GM19025 (cell line): ENCODE results near the gene ATP7B.
"Not testable (repeated sequence)": the region's sequence is repeated elsewhere in the genome, so short reads cannot be mapped to it uniquely, and the experiment has no call there.

Source experiments
- ATAC-seq: cut with Tn5 transposase; IDR thresholded peaks from one replicate; pipeline ENCODE4 v1.9.1; 2021; ENCODE audit warnings: mild to moderate bottlenecking, low read depth, moderate library complexity; ENCODE audit not compliant: unreplicated experiment

Gene ATP7B

DNA sequence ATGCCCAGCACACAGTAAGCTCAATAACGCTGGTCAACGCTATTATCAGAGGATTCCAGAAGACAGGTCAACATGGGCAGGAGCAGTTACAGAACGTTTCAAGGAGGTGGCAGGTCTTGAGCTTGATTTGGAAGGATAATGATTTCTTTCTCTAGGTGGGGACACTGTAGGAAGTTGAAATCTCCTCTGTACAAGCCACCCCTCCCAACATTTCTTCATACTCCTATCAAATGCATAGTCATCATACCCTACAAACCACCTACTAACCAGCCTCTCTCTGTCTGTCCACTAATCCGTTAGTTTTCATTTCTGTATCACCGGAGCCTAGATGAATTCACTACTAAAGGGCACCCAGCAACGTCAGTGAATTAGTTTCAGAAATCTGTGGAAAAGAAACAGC, 1.3 kb downstream of the ATP7B start:
- ATAC-seq: no peak

DNA sequence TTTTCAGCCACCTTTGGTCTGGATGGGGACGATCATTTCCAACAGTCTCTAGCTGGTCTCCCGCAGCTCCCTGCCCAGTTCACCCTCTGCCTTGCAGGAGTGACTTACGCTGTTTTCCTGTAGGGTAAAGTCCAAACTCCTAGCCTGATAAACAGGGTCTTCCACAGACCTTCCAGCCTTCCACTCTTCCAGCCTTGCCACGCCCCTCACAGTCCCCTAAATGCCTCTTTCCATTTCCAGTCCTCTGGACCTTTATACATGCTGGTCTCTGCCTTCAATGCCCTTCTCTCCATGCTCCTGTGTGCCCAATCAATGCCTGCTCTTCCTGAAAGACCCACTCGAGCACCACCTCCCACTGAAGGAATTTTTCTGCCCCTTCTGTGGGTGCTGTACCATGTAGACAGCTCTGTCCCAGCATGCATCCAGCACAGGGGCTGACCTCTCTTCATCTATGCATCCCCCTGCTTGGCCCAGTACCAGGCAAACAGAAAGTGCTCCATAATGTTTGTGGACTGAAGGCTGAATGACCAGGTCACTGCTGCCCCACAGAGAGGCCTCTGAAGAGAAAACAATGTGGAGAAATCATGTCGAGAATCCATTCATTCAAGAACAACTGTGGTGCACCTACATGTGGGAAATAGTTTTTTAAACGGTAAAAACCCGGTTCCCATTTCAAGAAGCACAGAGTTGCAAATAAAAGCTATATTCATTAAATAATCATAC, 4.6 kb downstream of the ATP7B start:
- no peak for ATAC-seq

DNA sequence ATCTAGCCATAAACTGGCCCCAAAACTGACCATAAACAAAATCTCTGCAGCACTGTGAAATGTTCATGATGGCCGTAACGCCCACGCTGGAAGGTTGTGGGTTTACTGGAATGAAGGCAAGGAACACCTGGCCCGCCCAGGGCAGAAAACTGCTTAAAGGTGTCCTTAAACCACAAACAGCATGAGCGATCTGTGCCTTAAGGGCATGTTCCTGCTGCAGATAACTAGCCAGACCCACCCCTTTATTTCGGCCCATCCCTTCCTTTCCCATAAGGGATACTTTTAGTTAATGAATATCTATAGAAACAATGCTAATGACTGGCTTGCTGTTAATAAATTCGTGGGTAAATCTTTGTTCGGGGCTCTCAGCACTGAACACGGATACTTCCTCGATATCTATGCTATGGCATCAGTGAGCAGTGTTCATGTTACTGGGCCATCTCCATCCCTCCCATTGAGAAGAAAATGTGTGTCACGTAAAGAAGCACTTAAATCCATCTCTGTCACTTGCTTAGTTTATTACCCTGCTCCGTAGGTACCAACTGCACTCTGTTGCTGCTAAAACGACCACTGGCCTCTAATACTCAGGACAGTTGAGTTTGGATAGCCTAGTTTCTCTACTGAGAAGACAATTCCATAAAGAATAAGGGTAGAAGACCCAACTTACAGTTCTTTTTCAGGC, 5.3 kb downstream of the ATP7B start:
- ATAC-seq: no peak

DNA sequence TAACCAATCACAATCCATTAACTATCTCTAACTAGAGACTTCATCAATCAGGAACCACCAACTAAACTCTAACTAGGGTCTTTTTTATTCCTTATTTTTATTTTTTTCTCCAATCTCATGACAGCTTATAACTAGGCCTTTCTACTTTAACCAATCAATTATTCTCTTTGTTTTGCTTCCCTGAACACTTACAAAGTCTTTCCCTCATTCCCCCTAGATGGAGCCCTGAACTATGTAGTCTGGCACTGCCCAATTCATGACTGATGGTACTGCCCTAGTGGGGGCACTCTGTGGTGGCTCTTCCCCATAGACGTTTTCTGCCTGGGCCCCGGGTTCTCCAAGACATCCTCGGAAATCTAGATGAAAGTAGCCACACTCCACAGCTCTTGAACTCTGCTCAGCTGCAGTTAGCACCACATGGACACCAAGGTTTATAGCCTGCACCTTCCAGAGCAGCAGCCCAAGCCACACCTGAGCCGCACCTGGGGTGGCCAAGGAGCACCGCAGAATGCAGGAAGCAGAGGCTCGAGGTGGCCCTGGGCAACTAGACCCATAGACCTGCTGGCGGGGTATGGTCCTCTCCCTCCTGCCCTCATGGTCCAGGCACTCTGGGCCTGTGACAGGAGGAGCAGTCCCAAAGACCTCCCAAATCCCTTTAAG, 6.6 kb downstream of the ATP7B start:
- no peak for ATAC-seq

DNA sequence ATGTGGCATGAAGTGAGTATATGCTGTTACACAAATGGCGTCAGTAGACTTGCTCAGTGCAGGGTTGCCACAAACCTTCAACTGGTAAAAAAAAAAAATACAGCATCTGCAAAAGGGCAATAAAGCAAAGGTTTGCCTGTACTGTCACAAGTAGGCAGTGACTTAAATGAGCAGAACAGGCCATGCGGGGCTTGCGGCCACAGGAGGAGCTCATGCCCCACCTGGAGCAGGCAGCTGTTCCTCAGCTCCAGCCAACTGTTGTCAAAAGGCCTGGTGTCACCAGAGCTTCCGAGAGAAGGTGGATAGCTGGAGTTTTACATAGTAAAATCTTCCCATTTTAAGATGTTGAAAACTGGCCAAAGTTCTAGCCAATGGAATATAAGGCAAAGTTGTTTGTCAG, 7.7 kb downstream of the ATP7B start:
- no peak for ATAC-seq

DNA sequence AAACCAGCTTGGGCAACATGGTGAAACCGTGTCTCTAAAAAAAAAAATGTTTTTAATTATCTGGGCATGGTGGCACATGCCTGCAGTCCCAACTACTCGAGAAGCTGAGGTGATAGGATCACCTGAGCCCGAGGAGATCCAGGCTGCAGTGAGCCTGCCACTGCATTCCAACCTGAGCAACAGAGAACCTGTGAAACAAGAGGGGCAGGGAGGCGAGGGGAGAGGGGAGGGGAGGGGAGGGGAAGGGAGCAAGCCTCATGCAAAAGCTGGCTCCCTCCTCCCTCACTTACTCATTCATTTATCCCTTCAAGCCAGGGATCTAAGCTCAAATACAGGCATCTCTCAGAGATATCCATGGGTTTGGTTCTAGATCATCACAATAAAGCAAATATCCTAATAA, 8.9 kb downstream of the ATP7B start:
- no peak for ATAC-seq

DNA sequence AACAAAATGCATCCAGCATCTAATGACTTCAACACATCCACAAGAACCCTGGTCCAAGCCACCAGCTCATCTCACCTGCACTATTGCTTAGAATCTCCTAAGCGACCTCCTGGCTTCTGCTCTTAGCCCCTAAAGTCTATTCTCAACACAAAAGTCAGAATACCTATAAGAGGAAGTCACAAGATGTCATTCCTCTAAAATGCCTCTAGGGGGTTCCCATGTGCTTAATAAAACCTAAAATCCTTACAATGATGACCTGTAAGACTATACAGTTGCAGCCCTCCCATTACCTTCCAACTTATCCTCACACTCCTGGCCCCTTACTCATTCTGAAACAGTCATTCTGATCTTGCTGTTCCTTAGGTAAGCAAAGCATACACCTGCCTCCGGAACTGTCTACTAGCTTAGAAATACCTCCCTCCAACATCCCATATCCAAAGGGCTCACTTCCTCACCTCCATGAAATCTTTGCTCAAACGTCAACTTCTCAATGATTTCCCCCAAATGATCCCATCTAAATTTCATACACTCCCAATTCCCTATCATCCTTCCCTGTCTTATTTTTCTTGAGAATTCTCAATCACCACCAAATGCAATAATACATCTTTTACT, 10.0 kb downstream of the ATP7B start:
- ATAC-seq: no peak

DNA sequence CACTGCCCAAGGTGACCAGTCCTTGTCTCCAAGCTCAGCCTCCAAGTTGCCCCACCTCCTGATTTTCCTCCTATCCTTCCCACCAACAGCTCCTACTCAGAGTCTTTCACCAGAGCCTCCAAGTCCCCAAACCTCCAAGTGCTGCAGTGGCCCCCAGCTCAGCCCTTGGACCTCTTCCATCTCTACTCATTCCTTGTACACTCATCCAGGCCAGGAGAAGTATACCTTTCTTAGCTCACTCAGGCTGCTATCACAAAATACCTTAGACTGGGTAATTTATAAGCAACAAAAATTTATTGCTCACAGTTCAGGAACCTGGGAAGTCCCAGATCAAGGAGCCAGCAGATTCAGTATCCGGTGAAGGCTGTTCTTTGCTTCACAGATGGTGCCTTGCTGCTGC, 11.3 kb downstream of the ATP7B start:
- no peak for ATAC-seq

DNA sequence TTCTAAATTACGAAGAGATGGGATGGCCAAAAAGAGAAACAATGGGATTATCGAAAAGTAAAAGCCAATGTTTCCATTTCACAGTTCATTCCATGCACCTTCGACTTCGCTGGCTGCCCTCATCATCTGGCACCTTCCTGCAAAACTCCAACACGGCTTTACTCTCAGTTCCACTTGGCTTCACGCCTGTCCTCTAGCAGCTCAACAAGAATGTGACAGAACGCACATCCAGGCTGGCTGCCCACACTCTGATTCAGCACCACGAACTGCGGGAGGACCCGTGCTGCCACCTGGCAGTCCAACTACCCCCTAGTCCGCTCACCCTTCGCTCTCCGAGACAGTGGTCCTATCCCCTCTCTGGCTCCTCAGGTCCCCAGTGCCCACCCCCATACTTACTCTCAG, 11.7 kb downstream of the ATP7B start:
- no peak for ATAC-seq

DNA sequence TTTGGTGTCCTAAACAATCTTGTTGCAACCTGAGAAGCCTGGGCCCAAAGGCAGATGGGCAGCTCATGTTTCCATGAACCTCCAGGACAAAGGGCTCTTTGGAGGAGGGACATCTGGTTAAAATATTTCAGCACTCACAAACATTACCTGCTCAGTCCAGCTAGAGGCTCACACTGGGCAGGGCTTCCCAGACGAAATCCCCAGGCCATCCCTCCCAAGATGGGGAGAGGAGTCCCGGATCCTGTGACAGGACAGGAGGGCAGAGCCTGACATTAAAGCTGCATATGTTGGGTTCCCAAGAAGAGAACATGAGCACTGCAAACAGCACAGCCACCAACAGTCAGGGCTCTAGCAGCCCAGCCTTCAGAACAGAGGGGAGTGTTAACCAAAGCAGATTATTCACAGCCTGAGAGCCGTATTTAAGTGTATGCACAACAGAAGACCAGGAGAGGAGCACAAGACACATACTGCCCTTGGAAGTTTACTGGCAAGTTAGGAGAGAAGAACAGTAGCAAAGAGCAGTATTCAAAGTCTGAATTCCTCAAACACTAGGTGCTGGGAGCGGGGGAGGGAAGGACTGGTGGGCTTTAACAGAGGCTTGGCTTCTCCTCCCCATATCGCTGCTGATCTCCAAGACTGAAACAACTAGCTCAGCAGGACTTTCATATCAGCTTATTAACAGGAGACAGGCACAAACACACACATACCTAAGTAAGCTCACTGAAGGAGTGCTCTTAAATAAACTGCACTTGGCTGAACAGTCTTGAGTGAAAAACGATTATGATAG, 12.3 kb downstream of the ATP7B start:
- no peak for ATAC-seq

DNA sequence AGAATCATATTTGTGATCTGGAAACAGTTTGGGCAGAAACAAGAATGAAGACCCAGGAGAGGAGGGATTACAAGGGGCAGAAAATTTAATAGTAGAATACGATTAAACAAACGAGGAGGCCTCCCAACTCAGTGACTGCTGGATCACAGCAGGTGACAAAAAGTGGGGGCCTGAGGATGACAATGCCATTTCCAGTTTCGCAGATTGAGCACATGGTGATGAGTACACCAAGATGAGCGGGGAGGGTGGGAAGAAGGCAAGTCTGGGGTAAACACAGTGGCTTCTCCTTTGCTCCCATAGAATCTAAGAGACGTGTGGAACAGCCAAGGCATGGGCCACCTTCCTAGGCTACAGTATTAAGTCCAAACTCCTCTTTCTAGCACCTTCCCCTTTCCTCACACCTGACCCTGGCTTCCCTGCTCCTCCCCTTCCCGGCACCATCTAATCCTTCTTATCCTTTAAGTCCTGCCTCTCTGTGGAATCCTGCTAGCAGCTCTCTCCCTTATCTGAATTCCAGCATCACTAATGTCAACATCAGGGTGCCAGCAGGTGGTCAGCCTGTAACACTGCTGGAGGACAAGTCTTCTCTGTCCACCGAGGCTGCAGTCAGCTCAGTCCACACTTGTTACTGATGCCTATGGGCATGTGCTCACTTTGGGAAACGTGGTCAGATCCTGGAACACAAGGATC, 13.5 kb downstream of the ATP7B start:
- no peak for ATAC-seq

DNA sequence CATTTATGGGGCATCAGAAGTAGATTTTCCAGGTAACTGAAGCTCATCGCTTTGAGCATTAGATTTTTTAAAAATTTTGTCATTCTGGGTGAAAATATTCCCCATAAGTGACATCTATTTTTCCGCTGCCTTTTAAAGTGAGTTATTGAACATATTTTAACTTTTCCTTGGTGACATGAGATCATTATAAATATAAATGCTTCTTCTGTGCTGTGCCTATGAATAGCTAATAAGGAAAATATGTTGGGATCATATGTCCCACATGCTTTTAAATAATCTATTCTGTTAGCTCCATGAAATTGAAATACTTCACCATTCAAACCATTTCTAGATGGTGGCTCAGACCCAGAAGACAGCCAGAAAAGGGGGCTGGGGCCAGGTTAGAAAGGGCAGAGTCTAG, 14.1 kb downstream of the ATP7B start:
- no peak for ATAC-seq

DNA sequence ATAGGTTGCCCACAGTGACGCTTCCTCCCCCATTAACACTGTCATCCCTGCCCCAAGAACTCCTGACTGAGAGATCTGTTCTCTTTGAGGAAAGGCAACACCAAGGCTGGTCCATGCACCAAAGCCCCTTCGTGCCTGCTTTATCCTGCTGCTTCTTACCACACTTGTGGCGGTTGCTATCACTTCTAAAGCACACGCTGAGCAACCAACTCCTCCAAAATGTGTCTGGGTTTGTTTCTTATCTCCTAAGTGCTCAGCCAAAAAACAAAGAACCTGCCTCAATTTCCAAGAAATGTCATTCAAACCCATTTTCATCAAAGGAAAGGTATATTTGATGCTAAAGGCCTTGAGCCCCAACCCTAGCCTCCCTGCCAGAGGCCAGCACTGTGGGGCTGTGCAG, 14.6 kb downstream of the ATP7B start:
- no peak for ATAC-seq

DNA sequence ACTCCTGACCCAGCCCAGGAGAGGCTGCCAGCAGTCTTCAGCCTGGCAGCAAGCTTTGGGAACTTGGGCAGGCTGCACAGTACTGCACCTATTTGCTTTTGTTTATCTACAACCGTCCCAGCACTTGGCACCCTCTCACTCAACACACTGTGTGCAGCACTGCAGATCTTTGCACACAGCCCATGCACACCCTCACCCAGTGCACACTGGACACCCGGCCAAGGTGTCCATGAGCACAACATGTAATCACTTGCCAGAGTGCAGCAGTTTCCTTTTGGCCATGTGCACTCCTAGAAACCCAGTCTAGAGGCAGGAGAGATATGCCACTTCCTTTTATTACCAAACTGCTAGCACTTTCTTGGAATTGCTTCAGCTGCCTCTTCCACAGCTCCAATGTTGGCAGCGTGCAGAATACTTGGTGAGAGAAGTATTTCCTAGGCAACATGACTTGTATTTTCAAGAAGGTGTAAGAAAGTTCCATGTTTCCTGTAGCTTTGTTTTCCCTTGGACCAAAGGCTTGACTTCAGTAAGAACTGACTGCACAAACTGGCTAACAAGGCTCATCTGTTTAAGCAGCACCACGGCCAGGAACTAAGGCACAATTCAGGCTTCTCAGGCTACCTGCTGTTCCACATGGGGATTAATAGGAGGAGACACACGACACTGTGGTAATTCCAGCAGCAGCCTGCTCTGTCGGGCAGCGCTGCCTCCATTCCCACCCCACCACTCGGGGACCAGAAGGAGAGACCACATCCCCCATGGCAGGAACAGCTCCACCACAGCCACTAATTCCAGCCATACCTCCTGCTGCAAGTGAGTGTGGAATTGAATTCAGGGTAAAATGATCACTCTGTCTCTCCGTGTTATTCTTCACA, 15.3 kb downstream of the ATP7B start:
- no peak for ATAC-seq

DNA sequence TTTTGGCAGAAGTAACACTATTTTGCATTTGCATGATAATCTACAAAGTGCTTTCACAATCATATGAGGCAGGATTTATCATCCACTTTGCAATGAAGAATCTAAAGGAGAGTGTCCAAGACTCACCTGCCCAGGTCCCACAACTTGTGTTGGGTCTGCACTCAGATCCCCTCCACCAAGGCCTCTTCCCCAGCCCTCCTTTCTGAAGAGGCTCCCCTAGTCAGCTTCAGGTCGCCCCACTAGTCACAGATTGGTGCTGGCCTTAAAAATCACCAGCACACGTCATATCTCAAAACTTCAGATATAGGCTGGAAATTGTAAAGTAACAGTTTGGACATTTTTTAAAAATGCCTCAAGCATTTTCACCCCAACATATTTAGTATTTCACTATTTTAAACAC, 17.5 kb downstream of the ATP7B start:
- no peak for ATAC-seq

DNA sequence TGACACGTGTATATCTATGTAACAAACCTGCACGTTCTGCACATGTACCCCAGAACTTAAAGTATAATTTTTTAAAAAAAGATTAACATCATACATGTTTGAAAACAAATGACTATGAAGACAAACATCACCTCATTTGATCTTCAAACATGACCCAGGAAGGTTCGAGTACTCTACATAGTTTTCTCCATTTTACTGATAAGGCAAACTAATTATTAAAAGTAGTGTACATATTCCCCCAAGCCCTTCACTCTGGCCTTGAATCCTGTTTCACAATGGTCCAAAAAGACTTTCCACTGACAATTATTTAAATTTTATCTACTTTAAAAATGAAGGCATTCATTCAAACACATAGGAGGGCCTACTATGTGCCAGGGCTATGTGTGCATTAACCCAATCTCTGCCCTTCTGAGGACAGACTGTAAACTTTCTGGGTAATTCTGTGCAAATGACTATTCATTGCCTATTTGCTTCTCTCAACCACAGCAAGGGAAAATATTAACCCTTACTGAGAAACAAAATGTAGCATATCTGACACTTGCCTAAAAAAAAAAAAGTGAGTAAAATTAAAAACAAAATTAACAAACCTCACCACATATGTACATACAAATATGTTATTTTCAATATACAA, 22.1 kb downstream of the ATP7B start:
- no peak for ATAC-seq

DNA sequence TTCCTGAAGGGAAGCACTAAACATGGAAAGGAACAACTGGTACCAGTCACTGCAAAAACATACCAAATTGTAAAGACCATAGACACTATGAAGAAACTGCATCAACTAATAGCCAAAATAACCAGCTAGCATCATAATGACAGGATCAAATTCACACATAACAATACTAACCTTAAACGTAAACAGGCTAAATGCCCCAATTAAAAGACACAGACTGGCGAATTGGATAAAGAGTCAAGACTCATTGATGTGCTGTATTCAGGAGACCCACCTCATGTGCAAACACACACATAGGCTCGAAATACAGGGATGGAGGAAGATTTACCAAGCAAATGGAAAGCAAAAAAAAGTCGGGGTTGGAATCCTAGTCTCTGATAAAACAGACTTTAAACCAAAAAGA, 26.3 kb downstream of the ATP7B start:
- ATAC-seq: not testable (repeated sequence)

DNA sequence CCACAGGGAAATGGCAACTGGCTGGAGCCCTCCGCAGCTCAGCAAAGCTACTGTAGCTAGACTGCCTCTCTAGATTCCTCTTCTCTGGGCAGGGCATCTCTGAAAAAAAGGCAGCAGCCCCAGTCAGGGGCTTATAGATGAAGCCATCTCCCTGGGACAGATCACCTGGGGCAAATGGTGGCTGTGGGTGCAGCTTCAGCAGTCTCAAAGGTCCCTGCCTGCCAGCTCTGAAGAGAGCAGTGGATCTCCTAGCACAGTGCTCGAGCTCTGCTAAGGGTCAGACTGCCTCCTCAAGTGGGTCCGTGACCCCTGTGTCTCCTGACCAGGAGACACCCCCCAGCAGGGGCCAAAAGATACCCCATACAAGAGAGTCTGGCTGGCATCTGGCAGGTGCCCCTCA, 28.0 kb downstream of the ATP7B start:
- ATAC-seq: not testable (repeated sequence)

DNA sequence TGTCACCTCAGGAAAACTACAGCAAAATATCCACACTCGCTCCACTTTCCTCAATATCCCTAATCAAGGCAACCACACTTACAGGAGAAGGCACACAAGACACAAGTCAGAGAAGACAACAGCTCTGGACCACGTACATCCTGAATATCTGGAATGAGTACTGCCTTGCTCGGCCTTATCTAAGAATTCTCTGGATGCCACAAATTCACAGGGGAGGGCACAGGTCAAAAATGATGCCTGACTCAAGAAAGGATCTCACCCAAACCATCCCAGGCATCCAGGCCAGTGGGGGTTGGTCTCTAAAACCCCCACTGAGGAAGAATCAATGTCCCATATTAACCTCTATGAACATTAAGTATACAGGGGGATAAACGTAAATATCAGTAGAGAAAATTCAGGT, 29.9 kb downstream of the ATP7B start:
- ATAC-seq: no peak
